C4-2B (cell line): Measurements from ENCODE around the gene SLC38A2.

Source experiments
- H3K27ac ChIP-seq: fragments of 450-650 bp; 2 replicates; pipeline ENCODE4 v1.5.1; 2017
- ZFX ChIP-seq: fragments of 450-650 bp; IDR thresholded peaks from 2 replicates; pipeline ENCODE4 v1.6.1; 2017
- TF ChIP-seq, protein P1 (sequence below): fragments of 450-650 bp; conservative IDR thresholded peaks from 2 replicates; pipeline ENCODE4 v1.5.1; 2017; ENCODE audit warnings: mild to moderate bottlenecking

SLC38A2 gene

DNA sequence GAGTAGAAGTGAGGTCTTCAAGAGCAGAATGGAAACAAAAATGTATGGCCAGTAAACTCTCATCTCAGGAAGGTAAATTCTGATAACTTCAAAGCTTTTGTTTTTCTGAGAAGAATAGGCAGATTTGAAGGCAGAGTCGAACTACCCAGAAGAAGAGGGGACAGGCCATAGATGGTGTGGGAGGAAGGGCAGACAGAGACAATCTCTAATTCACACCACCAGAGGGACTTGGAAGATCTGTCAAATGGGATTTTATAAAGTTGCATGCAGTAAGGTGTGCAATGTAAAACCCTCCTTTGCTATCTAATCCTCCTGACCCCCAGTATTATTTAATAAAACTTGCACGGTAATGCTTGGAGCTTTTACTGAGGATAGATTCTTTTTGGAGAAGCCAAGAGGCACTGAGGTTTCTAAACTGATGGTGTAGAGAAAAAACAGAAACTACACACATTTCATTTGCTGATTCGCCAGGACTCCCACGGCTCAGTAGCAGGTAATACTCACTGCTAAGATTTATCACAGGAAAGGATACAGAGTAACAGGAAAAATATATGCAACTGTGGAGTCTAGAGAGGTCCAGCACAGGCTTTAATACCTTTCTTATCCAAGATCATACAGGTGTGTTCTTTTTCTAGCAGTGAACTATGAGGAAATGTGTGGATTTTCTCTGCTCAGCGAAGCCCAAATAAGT, 18.3 kb downstream of the SLC38A2 start:
- TF ChIP-seq ZFX: no peak
- TF ChIP-seq, protein P1, sequence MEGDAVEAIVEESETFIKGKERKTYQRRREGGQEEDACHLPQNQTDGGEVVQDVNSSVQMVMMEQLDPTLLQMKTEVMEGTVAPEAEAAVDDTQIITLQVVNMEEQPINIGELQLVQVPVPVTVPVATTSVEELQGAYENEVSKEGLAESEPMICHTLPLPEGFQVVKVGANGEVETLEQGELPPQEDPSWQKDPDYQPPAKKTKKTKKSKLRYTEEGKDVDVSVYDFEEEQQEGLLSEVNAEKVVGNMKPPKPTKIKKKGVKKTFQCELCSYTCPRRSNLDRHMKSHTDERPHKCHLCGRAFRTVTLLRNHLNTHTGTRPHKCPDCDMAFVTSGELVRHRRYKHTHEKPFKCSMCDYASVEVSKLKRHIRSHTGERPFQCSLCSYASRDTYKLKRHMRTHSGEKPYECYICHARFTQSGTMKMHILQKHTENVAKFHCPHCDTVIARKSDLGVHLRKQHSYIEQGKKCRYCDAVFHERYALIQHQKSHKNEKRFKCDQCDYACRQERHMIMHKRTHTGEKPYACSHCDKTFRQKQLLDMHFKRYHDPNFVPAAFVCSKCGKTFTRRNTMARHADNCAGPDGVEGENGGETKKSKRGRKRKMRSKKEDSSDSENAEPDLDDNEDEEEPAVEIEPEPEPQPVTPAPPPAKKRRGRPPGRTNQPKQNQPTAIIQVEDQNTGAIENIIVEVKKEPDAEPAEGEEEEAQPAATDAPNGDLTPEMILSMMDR: peak; percentile 22
- no peak overlapping the region for H3K27ac ChIP-seq

GRCh38 chr12:46351886-46352650, 20.5 kb downstream of the SLC38A2 start:
- TF ChIP-seq ZFX: no peak
- TF ChIP-seq, protein P1: no peak
- no peak overlapping the region for H3K27ac ChIP-seq

DNA sequence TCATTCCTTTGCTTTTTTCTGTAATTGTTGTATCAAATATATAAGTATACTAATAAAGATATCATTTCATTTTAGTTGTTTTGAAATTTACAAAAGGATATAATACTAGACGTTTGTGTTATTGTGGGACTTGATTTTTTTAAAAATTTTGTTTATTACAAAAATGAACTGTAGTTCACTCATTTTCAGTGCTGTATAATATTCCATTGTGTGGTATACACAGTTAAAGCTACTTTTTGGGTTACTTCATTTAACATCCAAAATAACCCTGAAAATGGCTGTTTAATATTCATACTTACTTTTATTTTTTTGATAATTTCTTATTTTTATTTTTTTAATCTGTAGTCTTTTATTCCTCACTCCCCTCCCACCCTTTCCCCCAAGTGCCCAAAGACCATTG, 21.4 kb downstream of the SLC38A2 start:
- no peak overlapping the region for H3K27ac ChIP-seq
- no peak for TF ChIP-seq ZFX
- TF ChIP-seq, protein P1: no peak

DNA sequence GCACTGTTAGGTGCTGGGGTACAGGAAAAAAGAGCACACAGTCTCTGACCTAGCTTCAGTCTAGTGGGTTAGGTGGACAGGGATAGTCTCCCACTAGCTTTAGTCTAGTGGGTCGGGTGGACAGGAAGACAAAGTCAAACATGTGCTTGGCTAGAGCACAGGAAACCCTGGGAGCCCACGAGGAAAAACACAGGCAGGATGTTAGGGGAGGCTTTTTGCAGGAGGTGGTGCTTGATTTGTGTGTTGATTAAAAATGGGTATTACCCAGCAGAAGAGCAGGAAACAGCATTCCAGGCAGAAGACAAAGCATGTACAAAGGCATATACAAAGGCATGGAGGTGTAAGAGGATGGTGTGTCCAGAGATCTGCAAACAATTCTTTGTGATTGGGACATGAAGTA, 23.3 kb downstream of the SLC38A2 start:
- TF ChIP-seq, protein P1: no peak
- no peak for TF ChIP-seq ZFX
- no peak overlapping the region for H3K27ac ChIP-seq

- no peak overlapping the region for H3K27ac ChIP-seq
- no peak for TF ChIP-seq ZFX
- TF ChIP-seq, protein P1: no peak
Observed at GRCh38 chr12:46343118-46343852, 29.3 kb downstream of the SLC38A2 start.

DNA sequence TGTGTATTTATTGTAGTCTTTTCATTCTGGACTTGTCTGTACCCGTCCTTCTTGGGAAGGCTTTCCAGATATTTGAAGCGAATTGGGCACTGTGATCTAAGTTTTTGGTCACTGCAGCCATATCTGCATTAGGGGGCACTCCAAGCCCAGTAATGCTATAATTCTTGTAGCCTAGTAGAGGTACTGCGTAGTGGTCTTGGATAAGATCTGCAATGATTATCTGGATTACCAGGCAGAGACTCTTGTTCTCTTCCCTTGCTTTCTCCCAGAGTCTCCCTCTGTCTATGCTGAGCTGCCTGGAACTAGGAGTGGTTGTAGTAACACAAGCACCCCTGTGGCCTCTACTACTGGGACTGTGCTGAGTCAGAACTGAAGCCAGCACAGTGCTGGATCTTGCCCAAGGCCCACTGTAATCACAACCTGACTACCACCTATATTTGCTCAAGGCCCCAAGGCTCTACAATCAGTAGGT, 30.0 kb downstream of the SLC38A2 start:
- no peak overlapping the region for H3K27ac ChIP-seq
- TF ChIP-seq, protein P1: peak; percentile 33
- TF ChIP-seq ZFX: no peak

DNA sequence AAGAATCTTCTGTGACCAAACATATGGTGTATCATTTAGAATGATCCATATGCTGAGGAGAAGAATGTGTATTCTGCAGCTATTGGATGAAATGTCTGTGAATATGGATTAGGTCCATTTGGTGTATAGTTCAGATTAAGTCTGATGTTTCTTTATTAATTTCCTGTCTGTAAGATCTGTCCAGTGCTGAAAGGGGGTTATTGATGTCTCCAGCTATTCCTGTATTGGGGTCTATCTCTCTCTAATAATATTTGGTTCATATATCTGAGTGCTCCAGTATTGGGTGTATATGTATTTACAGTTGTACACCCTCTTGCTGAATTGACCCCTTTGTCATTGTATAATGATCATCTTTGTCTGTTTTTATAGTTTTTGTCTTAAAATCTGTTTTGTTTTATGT, 33.5 kb downstream of the SLC38A2 start:
- TF ChIP-seq ZFX: no peak
- TF ChIP-seq, protein P1: no peak
- no peak overlapping the region for H3K27ac ChIP-seq
